HAP-1 (cell line): ENCODE measurements around the gene S100A13.

Source experiments
- DNase-seq, 2 experiments: peaks; one replicate each; pipeline ENCODE4 v3.0.0-alpha.2; 2016 to 2020; ENCODE audit warnings: low spot score in 2 of 2
- H3K27me3 ChIP-seq: fragments of 250-450 bp; sonication (Bioruptor Pico); 2 replicates; pipeline ENCODE4 v1.5.1; 2020; ENCODE audit warnings: low read depth, mild to moderate bottlenecking, moderate library complexity
- H3K36me3 ChIP-seq: fragments of 250-450 bp; sonication (Bioruptor Pico); replicated peaks from 2 replicates; pipeline ENCODE4 v1.5.1; 2020; ENCODE audit warnings: mild to moderate bottlenecking
- H3K4me1 ChIP-seq: fragments of 250-450 bp; sonication (Bioruptor Pico); 2 replicates; pipeline ENCODE4 v1.5.1; 2020; ENCODE audit warnings: mild to moderate bottlenecking
- H3K4me3 ChIP-seq: fragments of 250-450 bp; sonication (Bioruptor Pico); 2 replicates; pipeline ENCODE4 v1.5.1; 2020; ENCODE audit warnings: mild to moderate bottlenecking, moderate library complexity
- H3K9me3 ChIP-seq: fragments of 250-450 bp; sonication (Bioruptor Pico); 2 replicates; pipeline ENCODE4 v1.5.1; 2020; ENCODE audit warnings: mild to moderate bottlenecking, moderate library complexity
- in situ Hi-C: fragments of 300-500 bp; cut with MboI; formaldehyde crosslinking; loops from 3 replicates; pipeline ENCODE4 v1.14.3; 2020; ENCODE audit warnings: low sequenced_read_pairs, inconsistent platforms, mixed read lengths

S100A13 gene

GRCh38 chr1:153612111-153612754, 15.1 kb downstream of the S100A13 start:
- Histone ChIP-seq H3K36me3 (no peaks in the 10 kb centered on the region), H3K27me3 (no peaks in the 10 kb centered on the region), H3K4me1 (peaks cover 10% of the 10 kb centered on the region), H3K9me3 (no peaks in the 10 kb centered on the region), H3K4me3 (no peak overlapping the region)
- no peak for DNase-seq
- in situ Hi-C loops, result no loop called here

GRCh38 chr1:153611356-153611755, 15.9 kb downstream of the S100A13 start:
- Histone ChIP-seq H3K4me1 (peaks cover 10% of the 10 kb centered on the region), H3K4me3 (no peak overlapping the region), H3K27me3 (no peaks in the 10 kb centered on the region), H3K36me3 (no peaks in the 10 kb centered on the region), H3K9me3 (no peaks in the 10 kb centered on the region)
- DNase-seq, result no peak
- in situ Hi-C loops, result no loop called here

- DNase-seq, result no peak
- no peak overlapping the region for H3K4me3 ChIP-seq
- peaks cover 10% of the 10 kb centered on the region for H3K4me1 ChIP-seq
- in situ Hi-C loops, result no loop called here
- H3K27me3 ChIP-seq, result no peaks in the 10 kb centered on the region
- H3K9me3 ChIP-seq, result no peaks in the 10 kb centered on the region
- H3K36me3 ChIP-seq, result no peaks in the 10 kb centered on the region
These were observed 16.4 kb downstream of the S100A13 start for GRCh38 chr1:153610811-153611301.

- Histone ChIP-seq H3K4me3 (no peak overlapping the region), H3K4me1 (peaks cover 14% of the 10 kb centered on the region)
- in situ Hi-C loops, result no loop called here
These were observed 17.0 kb downstream of the S100A13 start for GRCh38 chr1:153610334-153610733.

GRCh38 chr1:153609585-153609907, 17.8 kb downstream of the S100A13 start:
- Histone ChIP-seq H3K4me1 (peaks cover 14% of the 10 kb centered on the region), H3K27me3 (no peaks in the 10 kb centered on the region)
- DNase-seq, result no peak

More at GRCh38 chr1:153610334-153610733, 17.0 kb downstream of the S100A13 start:
- no peak for DNase-seq
- H3K9me3 ChIP-seq, result no peaks in the 10 kb centered on the region
- H3K36me3 ChIP-seq, result no peaks in the 10 kb centered on the region
- no peaks in the 10 kb centered on the region for H3K27me3 ChIP-seq

GRCh38 chr1:153608742-153609584, 18.3 kb downstream of the S100A13 start:
- H3K9me3 ChIP-seq, result no peaks in the 10 kb centered on the region
- no peaks in the 10 kb centered on the region for H3K36me3 ChIP-seq
- H3K4me1 ChIP-seq, result peaks cover 14% of the 10 kb centered on the region
- no peak overlapping the region for H3K4me3 ChIP-seq
- H3K27me3 ChIP-seq, result no peaks in the 10 kb centered on the region
- in situ Hi-C loops, result no loop called here
- DNase-seq, result peak in 1 of 2 experiments; percentile 61

More at GRCh38 chr1:153609585-153609907, 17.8 kb downstream of the S100A13 start:
- Histone ChIP-seq H3K36me3 (no peaks in the 10 kb centered on the region), H3K4me3 (no peak overlapping the region), H3K9me3 (no peaks in the 10 kb centered on the region)
- in situ Hi-C loops, result no loop called here

- H3K4me1 ChIP-seq, result peaks cover 14% of the 10 kb centered on the region
- DNase-seq, result no peak
- H3K27me3 ChIP-seq, result no peaks in the 10 kb centered on the region
- in situ Hi-C loops, result no loop called here
- no peak overlapping the region for H3K4me3 ChIP-seq
- H3K36me3 ChIP-seq, result no peaks in the 10 kb centered on the region
- H3K9me3 ChIP-seq, result no peaks in the 10 kb centered on the region
These were observed 19.1 kb downstream of the S100A13 start for GRCh38 chr1:153608089-153608682.

- in situ Hi-C loops, result no loop called here
- H3K4me3 ChIP-seq, result no peak overlapping the region
- no peak for DNase-seq
- H3K36me3 ChIP-seq, result no peaks in the 10 kb centered on the region
- peaks cover 14% of the 10 kb centered on the region for H3K4me1 ChIP-seq
- H3K27me3 ChIP-seq, result no peaks in the 10 kb centered on the region
- H3K9me3 ChIP-seq, result no peaks in the 10 kb centered on the region
These were observed 19.9 kb downstream of the S100A13 start for GRCh38 chr1:153607381-153607780.

GRCh38 chr1:153606194-153606593, 21.1 kb downstream of the S100A13 start:
- H3K4me1 ChIP-seq, result peaks cover 14% of the 10 kb centered on the region

GRCh38 chr1:153602749-153603148, 24.6 kb downstream of the S100A13 start:
- Histone ChIP-seq H3K9me3 (no peaks in the 10 kb centered on the region), H3K36me3 (no peaks in the 10 kb centered on the region), H3K27me3 (no peaks in the 10 kb centered on the region), H3K4me1 (0 out of 2 replicates have a peak, but pooled peaks cover 4% of the 10 kb centered on the region), H3K4me3 (no peak overlapping the region)
- DNase-seq, result no peak
- in situ Hi-C loops, result no loop called here

More at GRCh38 chr1:153606194-153606593, 21.1 kb downstream of the S100A13 start:
- in situ Hi-C loops, result no loop called here
- no peaks in the 10 kb centered on the region for H3K9me3 ChIP-seq
- no peak for DNase-seq
- no peaks in the 10 kb centered on the region for H3K27me3 ChIP-seq
- H3K4me3 ChIP-seq, result no peak overlapping the region
- H3K36me3 ChIP-seq, result no peaks in the 10 kb centered on the region

GRCh38 chr1:153599847-153600246, 27.5 kb downstream of the S100A13 start:
- no peak for DNase-seq
- Histone ChIP-seq H3K36me3 (no peaks in the 10 kb centered on the region), H3K4me3 (no peak overlapping the region), H3K9me3 (no peaks in the 10 kb centered on the region), H3K4me1 (no peaks in the 10 kb centered on the region), H3K27me3 (no peaks in the 10 kb centered on the region)
- in situ Hi-C loops, result no loop called here

- H3K4me3 ChIP-seq, result no peak overlapping the region
- no peaks in the 10 kb centered on the region for H3K27me3 ChIP-seq
- in situ Hi-C loops, result no loop called here
- H3K36me3 ChIP-seq, result no peaks in the 10 kb centered on the region
- no peaks in the 10 kb centered on the region for H3K9me3 ChIP-seq
- H3K4me1 ChIP-seq, result no peaks in the 10 kb centered on the region
- DNase-seq, result no peak
These were observed 28.8 kb downstream of the S100A13 start for GRCh38 chr1:153598309-153599172.

GRCh38 chr1:153597206-153597605, 30.1 kb downstream of the S100A13 start:
- Histone ChIP-seq H3K4me1 (peaks cover 3% of the 10 kb centered on the region; the same call in 1 of the 2 replicates), H3K9me3 (no peaks in the 10 kb centered on the region), H3K27me3 (no peaks in the 10 kb centered on the region), H3K4me3 (no peak overlapping the region), H3K36me3 (no peaks in the 10 kb centered on the region)
- no peak for DNase-seq
- in situ Hi-C loops, result no loop called here
